Measurements from ENCODE around the gene RBM45. TPM values are rescaled to one million over a fixed set of nuclear protein-coding genes. Genes with fewer than 3 reads are reported as not detected.
"Not testable (repeated sequence)": the region's sequence is repeated elsewhere in the genome, so short reads cannot be mapped to it uniquely, and the experiment has no call there.

RBM45 gene
- polyA plus RNA-seq, 1 donor from 2014 or later, result 30.3 TPM

GRCh38 chr2:178075006-178075326 lies 37.3 kb upstream of the RBM45 start:
- no peak overlapping the region for H3K4me2 ChIP-seq (ENCODE audit: low read length)

GRCh38 chr2:178076130-178076529 lies 36.1 kb upstream of the RBM45 start:
- TF ChIP-seq POLR2AphosphoS5 (IDR thresholded peaks at IDR 0.05) (no peak), CTCF (IDR thresholded peaks at IDR 0.05; ENCODE audit: poor library complexity, severe bottlenecking) (no peak), MXI1 (conservative IDR thresholded peaks at IDR 0.05; ENCODE audit: poor library complexity, severe bottlenecking) (no peak)
- Histone ChIP-seq H3K27ac (ENCODE audit: low read length) (no peak overlapping the region), H3K4me2 (ENCODE audit: low read length) (no peak overlapping the region), H3K4me3 (ENCODE audit: low read length) (no peak overlapping the region), H3K9me2 (ENCODE audit: insufficient read depth, low read length) (no peaks in the 10 kb centered on the region), H3K9me3 (ENCODE audit: low read length) (no peaks in the 10 kb centered on the region), H3K27me3 (ENCODE audit: insufficient read depth, low read depth, low read length) (peaks cover 11% of the 10 kb centered on the region), H3F3A (ENCODE audit: insufficient read depth, low read length, poor library complexity, severe bottlenecking) (no peaks in the 10 kb centered on the region), H3K36me3 (ENCODE audit: insufficient read depth, low read length) (no peaks in the 10 kb centered on the region), H3K9ac (ENCODE audit: low read length) (no peak overlapping the region), H2AFZ (ENCODE audit: low read depth, low read length) (no peak overlapping the region), H4K20me1 (ENCODE audit: insufficient read depth) (no peaks in the 10 kb centered on the region), H3K79me2 (replicated peaks; ENCODE audit: insufficient read depth, low read length) (no peaks in the 10 kb centered on the region)

More at GRCh38 chr2:178075006-178075326, 37.3 kb upstream of the RBM45 start:
- Histone ChIP-seq H3K27me3 (ENCODE audit: insufficient read depth, low read depth, low read length) (peaks cover 11% of the 10 kb centered on the region), H2AFZ (ENCODE audit: low read depth, low read length) (no peak overlapping the region), H4K20me1 (ENCODE audit: insufficient read depth) (no peaks in the 10 kb centered on the region), H3K79me2 (replicated peaks; ENCODE audit: insufficient read depth, low read length) (no peaks in the 10 kb centered on the region), H3K9me2 (ENCODE audit: insufficient read depth, low read length) (no peaks in the 10 kb centered on the region), H3F3A (ENCODE audit: insufficient read depth, low read length, poor library complexity, severe bottlenecking) (no peaks in the 10 kb centered on the region), H3K27ac (ENCODE audit: low read length) (no peak overlapping the region), H3K9ac (ENCODE audit: low read length) (no peak overlapping the region), H3K36me3 (ENCODE audit: insufficient read depth, low read length) (no peaks in the 10 kb centered on the region), H3K9me3 (ENCODE audit: low read length) (no peaks in the 10 kb centered on the region), H3K4me3 (ENCODE audit: low read length) (no peak overlapping the region)
- TF ChIP-seq CTCF (IDR thresholded peaks at IDR 0.05; ENCODE audit: poor library complexity, severe bottlenecking) (no peak), SMC3 (conservative IDR thresholded peaks at IDR 0.05; ENCODE audit: poor library complexity) (no peak), POLR2AphosphoS5 (IDR thresholded peaks at IDR 0.05) (no peak), MXI1 (conservative IDR thresholded peaks at IDR 0.05; ENCODE audit: poor library complexity, severe bottlenecking) (no peak), TAF1 (IDR thresholded peaks at IDR 0.05; ENCODE audit: low read depth) (no peak), EZH2 (IDR thresholded peaks at IDR 0.05; ENCODE audit: borderline replicate concordance, insufficient read depth, low read length, poor library complexity, severe bottlenecking) (no peak), REST (IDR thresholded peaks at IDR 0.05; ENCODE audit: borderline replicate concordance) (no peak), RAD21 (conservative IDR thresholded peaks at IDR 0.05) (no peak), EP300 (conservative IDR thresholded peaks at IDR 0.05; ENCODE audit: poor library complexity, severe bottlenecking) (no peak)

- H3K9me3 ChIP-seq (ENCODE audit: low read length); H3K4me2 ChIP-seq (ENCODE audit: low read length); H3K9ac ChIP-seq (ENCODE audit: low read length); H3K4me3 ChIP-seq (ENCODE audit: low read length); H3K27me3 ChIP-seq (ENCODE audit: insufficient read depth, low read depth, low read length); H3K27ac ChIP-seq (ENCODE audit: low read length); H3K79me2 ChIP-seq (replicated peaks; ENCODE audit: insufficient read depth, low read length); H3F3A ChIP-seq (ENCODE audit: insufficient read depth, low read length, poor library complexity, severe bottlenecking); H3K9me2 ChIP-seq (ENCODE audit: insufficient read depth, low read length); H2AFZ ChIP-seq (ENCODE audit: low read depth, low read length); H4K20me1 ChIP-seq (ENCODE audit: insufficient read depth); H3K36me3 ChIP-seq (ENCODE audit: insufficient read depth, low read length): not testable (repeated sequence)
These were observed 33.0 kb upstream of the RBM45 start for GRCh38 chr2:178079279-178079678.
